Mesendoderm (in vitro differentiated cells): ENCODE results near the gene LAMC1.

Experiments used
- DNase-seq: peaks from one replicate; pipeline ENCODE4 v3.0.0; 2013
- H2AK5ac ChIP-seq: 2 replicates; pipeline ENCODE4 v1.6.1; 2013; ENCODE audit warnings: low read length, inconsistent platforms
- H2BK120ac ChIP-seq: 2 replicates; pipeline ENCODE4 v1.6.1; 2013; ENCODE audit warnings: low read depth, mild to moderate bottlenecking, low read length, moderate library complexity, mixed read lengths
- H2BK15ac ChIP-seq: replicated peaks from 2 replicates; pipeline ENCODE4 v1.6.1; 2013; ENCODE audit warnings: low read depth, mild to moderate bottlenecking, moderate library complexity
- H2BK5ac ChIP-seq: 2 replicates; pipeline ENCODE4 v1.6.1; 2013; ENCODE audit warnings: low read length, inconsistent platforms
- H3K18ac ChIP-seq: 2 replicates; pipeline ENCODE4 v1.6.1; 2013; ENCODE audit warnings: mild to moderate bottlenecking, low read length, mixed read lengths
- H3K23ac ChIP-seq: one replicate; pipeline ENCODE4 v1.6.1; 2013; ENCODE audit warnings: low read length
- H3K27ac ChIP-seq: 2 replicates; pipeline ENCODE4 v1.5.1; 2013; ENCODE audit warnings: low read depth, mild to moderate bottlenecking, inconsistent platforms, low read length, moderate library complexity
- H3K27me3 ChIP-seq: 2 replicates; pipeline ENCODE4 v1.6.1; 2013; ENCODE audit warnings: low read length, control low read depth, mild to moderate bottlenecking, inconsistent platforms; ENCODE audit not compliant: insufficient read depth, poor library complexity
- H3K36me3 ChIP-seq: 2 replicates; pipeline ENCODE4 v1.6.1; 2013; ENCODE audit warnings: low read length, inconsistent platforms; ENCODE audit not compliant: control insufficient read depth, insufficient read depth
- H3K4ac ChIP-seq: one replicate; pipeline ENCODE4 v1.6.1; 2013; ENCODE audit warnings: low read depth, mild to moderate bottlenecking, low read length, moderate library complexity
- H3K4me1 ChIP-seq: 2 replicates; pipeline ENCODE4 v1.6.1; 2013; ENCODE audit warnings: low read depth, low read length, inconsistent platforms; ENCODE audit not compliant: control insufficient read depth
- H3K4me2 ChIP-seq: 2 replicates; pipeline ENCODE4 v1.6.1; 2013; ENCODE audit warnings: low read length
- H3K4me3 ChIP-seq: 2 replicates; pipeline ENCODE4 v1.5.1; 2013; ENCODE audit warnings: mild to moderate bottlenecking, low read length
- H3K56ac ChIP-seq: one replicate; pipeline ENCODE4 v1.6.1; 2013; ENCODE audit warnings: low read length
- H3K79me1 ChIP-seq: 2 replicates; pipeline ENCODE4 v1.6.1; 2013; ENCODE audit warnings: low read length, inconsistent platforms
- H3K79me2 ChIP-seq: 2 replicates; pipeline ENCODE4 v1.6.1; 2013; ENCODE audit warnings: mild to moderate bottlenecking, low read length; ENCODE audit not compliant: control insufficient read depth, insufficient read depth
- H3K9ac ChIP-seq: 2 replicates; pipeline ENCODE4 v1.6.1; 2013; ENCODE audit warnings: low read length, inconsistent platforms
- H4K5ac ChIP-seq: one replicate; pipeline ENCODE4 v1.6.1; 2013; ENCODE audit warnings: low read length
- H4K8ac ChIP-seq: one replicate; pipeline ENCODE4 v1.6.1; 2013; ENCODE audit warnings: low read depth, mild to moderate bottlenecking, control low read depth, low read length, moderate library complexity
- WGBS: extraction: QIAGEN DNeasy Blood & Tissue Kit; methylation state at CpG from one replicate; pipeline ENCODE4 v1.1.7; 2013; ENCODE audit warnings: low lambda C conversion rate, missing lambda C conversion rate; ENCODE audit not compliant: insufficient coverage; ENCODE audit errors: extremely low coverage; 5-methylcytosine and 5-hydroxymethylcytosine counted together

Gene LAMC1

GRCh38 chr1:183166454-183166853 is 143.2 kb downstream of the LAMC1 start:
- H4K5ac ChIP-seq, result no peak overlapping the region
- H2BK120ac ChIP-seq, result no peak overlapping the region
- no peak overlapping the region for H2BK15ac ChIP-seq
- H2AK5ac ChIP-seq, result no peak overlapping the region
- H3K4me2 ChIP-seq, result no peak overlapping the region
- no peak overlapping the region for H3K4ac ChIP-seq
- no peak overlapping the region for H3K4me3 ChIP-seq
- H3K36me3 ChIP-seq, result no peaks in the 10 kb centered on the region
- no peaks in the 10 kb centered on the region for H3K27me3 ChIP-seq
- H3K79me2 ChIP-seq, result no peaks in the 10 kb centered on the region
- no peak overlapping the region for H3K56ac ChIP-seq
- H3K79me1 ChIP-seq, result no peaks in the 10 kb centered on the region
- WGBS, result no CpG with 5 or more reads among the region's 2 CpGs
- no peak overlapping the region for H3K9ac ChIP-seq
- H3K4me1 ChIP-seq, result no peaks in the 10 kb centered on the region
- H3K27ac ChIP-seq, result no peak overlapping the region
- no peak overlapping the region for H3K18ac ChIP-seq
- no peak overlapping the region for H2BK5ac ChIP-seq
- no peak overlapping the region for H3K23ac ChIP-seq
- no peak overlapping the region for H4K8ac ChIP-seq
- no peak for DNase-seq

- no peak for DNase-seq
- Histone ChIP-seq H2BK15ac (no peak overlapping the region), H3K4me3 (no peak overlapping the region), H3K27me3 (no peaks in the 10 kb centered on the region), H4K8ac (no peak overlapping the region), H3K9ac (no peak overlapping the region), H2AK5ac (no peak overlapping the region), H3K4ac (no peak overlapping the region), H3K79me2 (no peaks in the 10 kb centered on the region), H3K4me2 (no peak overlapping the region), H3K56ac (no peak overlapping the region), H3K79me1 (no peaks in the 10 kb centered on the region), H3K18ac (no peak overlapping the region), H4K5ac (no peak overlapping the region), H2BK120ac (no peak overlapping the region), H3K27ac (no peak overlapping the region), H2BK5ac (no peak overlapping the region), H3K23ac (no peak overlapping the region), H3K4me1 (no peaks in the 10 kb centered on the region), H3K36me3 (no peaks in the 10 kb centered on the region)
- WGBS, result no CpG with 5 or more reads among the region's 1 CpG
Measured at GRCh38 chr1:183167676-183168075, 144.5 kb downstream of the LAMC1 start.

GRCh38 chr1:183168308-183168707 is 145.1 kb downstream of the LAMC1 start:
- Histone ChIP-seq H3K79me1 (no peaks in the 10 kb centered on the region), H3K36me3 (no peaks in the 10 kb centered on the region), H3K4me1 (no peaks in the 10 kb centered on the region), H3K23ac (no peak overlapping the region), H2BK5ac (no peak overlapping the region), H3K27ac (no peak overlapping the region), H3K4me2 (no peak overlapping the region), H4K8ac (no peak overlapping the region), H2BK120ac (no peak overlapping the region), H4K5ac (no peak overlapping the region), H2AK5ac (no peak overlapping the region), H3K4ac (no peak overlapping the region), H3K56ac (no peak overlapping the region), H3K4me3 (no peak overlapping the region), H2BK15ac (no peak overlapping the region), H3K27me3 (no peaks in the 10 kb centered on the region), H3K9ac (no peak overlapping the region), H3K18ac (no peak overlapping the region), H3K79me2 (no peaks in the 10 kb centered on the region)
- no peak for DNase-seq
- WGBS, result no CpG with 5 or more reads among the region's 3 CpGs

- Histone ChIP-seq H4K5ac (no peak overlapping the region), H3K4me1 (no peaks in the 10 kb centered on the region), H3K4me2 (no peak overlapping the region), H3K4ac (no peak overlapping the region), H3K4me3 (no peak overlapping the region), H2BK15ac (no peak overlapping the region), H3K27me3 (no peaks in the 10 kb centered on the region), H3K18ac (no peak overlapping the region), H2BK5ac (no peak overlapping the region), H3K56ac (no peak overlapping the region), H3K79me1 (no peaks in the 10 kb centered on the region), H3K79me2 (no peaks in the 10 kb centered on the region), H2AK5ac (no peak overlapping the region), H3K36me3 (peaks cover 1% of the 10 kb centered on the region), H3K27ac (no peak overlapping the region), H3K23ac (no peak overlapping the region), H3K9ac (no peak overlapping the region), H4K8ac (no peak overlapping the region), H2BK120ac (no peak overlapping the region)
- DNase-seq, result no peak
- no CpG with 5 or more reads among the region's 2 CpGs for WGBS
Measured at GRCh38 chr1:183173828-183174227, 150.6 kb downstream of the LAMC1 start.

- H2BK5ac ChIP-seq, result no peak overlapping the region
- no peak overlapping the region for H3K23ac ChIP-seq
Measured at GRCh38 chr1:183175631-183176030, 152.4 kb downstream of the LAMC1 start.

GRCh38 chr1:183178545-183178944 is 155.3 kb downstream of the LAMC1 start:
- Histone ChIP-seq H2BK15ac (no peak overlapping the region), H4K5ac (no peak overlapping the region), H3K4me2 (no peak overlapping the region), H3K36me3 (peaks cover 1% of the 10 kb centered on the region), H2AK5ac (no peak overlapping the region), H3K79me2 (no peaks in the 10 kb centered on the region), H3K4me1 (no peaks in the 10 kb centered on the region), H3K9ac (no peak overlapping the region), H2BK120ac (no peak overlapping the region), H4K8ac (no peak overlapping the region), H3K27me3 (no peaks in the 10 kb centered on the region), H3K27ac (no peak overlapping the region), H3K18ac (no peak overlapping the region), H3K4ac (no peak overlapping the region), H3K23ac (no peak overlapping the region), H3K4me3 (no peak overlapping the region), H3K79me1 (no peaks in the 10 kb centered on the region), H3K56ac (no peak overlapping the region), H2BK5ac (no peak overlapping the region)
- no CpG with 5 or more reads among the region's 7 CpGs for WGBS
- no peak for DNase-seq

More at GRCh38 chr1:183175631-183176030, 152.4 kb downstream of the LAMC1 start:
- Histone ChIP-seq H3K18ac (no peak overlapping the region), H3K56ac (no peak overlapping the region), H2BK15ac (no peak overlapping the region), H3K9ac (no peak overlapping the region), H3K36me3 (peaks cover 1% of the 10 kb centered on the region), H3K79me1 (no peaks in the 10 kb centered on the region), H3K4me1 (no peaks in the 10 kb centered on the region), H2BK120ac (no peak overlapping the region), H3K4me2 (no peak overlapping the region), H3K79me2 (no peaks in the 10 kb centered on the region), H3K4me3 (no peak overlapping the region), H4K8ac (no peak overlapping the region), H2AK5ac (no peak overlapping the region), H3K27me3 (no peaks in the 10 kb centered on the region), H3K27ac (no peak overlapping the region), H3K4ac (no peak overlapping the region), H4K5ac (no peak overlapping the region)
- DNase-seq, result no peak
- WGBS, result no CpG with 5 or more reads among the region's 1 CpG
